HG03064 (cell line): ENCODE data around the gene PCSK9.

Experiments used
- ATAC-seq: cut with Tn5 transposase; IDR thresholded peaks from one replicate; pipeline ENCODE4 v1.9.1; 2021; ENCODE audit warnings: low read depth; ENCODE audit not compliant: unreplicated experiment

Gene PCSK9

DNA sequence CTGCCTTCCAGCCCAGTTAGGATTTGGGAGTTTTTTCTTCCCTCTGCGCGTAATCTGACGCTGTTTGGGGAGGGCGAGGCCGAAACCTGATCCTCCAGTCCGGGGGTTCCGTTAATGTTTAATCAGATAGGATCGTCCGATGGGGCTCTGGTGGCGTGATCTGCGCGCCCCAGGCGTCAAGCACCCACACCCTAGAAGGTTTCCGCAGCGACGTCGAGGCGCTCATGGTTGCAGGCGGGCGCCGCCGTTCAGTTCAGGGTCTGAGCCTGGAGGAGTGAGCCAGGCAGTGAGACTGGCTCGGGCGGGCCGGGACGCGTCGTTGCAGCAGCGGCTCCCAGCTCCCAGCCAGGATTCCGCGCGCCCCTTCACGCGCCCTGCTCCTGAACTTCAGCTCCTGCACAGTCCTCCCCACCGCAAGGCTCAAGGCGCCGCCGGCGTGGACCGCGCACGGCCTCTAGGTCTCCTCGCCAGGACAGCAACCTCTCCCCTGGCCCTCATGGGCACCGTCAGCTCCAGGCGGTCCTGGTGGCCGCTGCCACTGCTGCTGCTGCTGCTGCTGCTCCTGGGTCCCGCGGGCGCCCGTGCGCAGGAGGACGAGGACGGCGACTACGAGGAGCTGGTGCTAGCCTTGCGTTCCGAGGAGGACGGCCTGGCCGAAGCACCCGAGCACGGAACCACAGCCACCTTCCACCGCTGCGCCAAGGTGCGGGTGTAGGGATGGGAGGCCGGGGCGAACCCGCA lies at the start of gene PCSK9:
Gene PCSK9, plus strand, starts transcription at position 207 of the 741 bp plus-strand sequence. Its CDS starts 290 bp downstream, at position 497.
- ATAC-seq, result no peak

DNA sequence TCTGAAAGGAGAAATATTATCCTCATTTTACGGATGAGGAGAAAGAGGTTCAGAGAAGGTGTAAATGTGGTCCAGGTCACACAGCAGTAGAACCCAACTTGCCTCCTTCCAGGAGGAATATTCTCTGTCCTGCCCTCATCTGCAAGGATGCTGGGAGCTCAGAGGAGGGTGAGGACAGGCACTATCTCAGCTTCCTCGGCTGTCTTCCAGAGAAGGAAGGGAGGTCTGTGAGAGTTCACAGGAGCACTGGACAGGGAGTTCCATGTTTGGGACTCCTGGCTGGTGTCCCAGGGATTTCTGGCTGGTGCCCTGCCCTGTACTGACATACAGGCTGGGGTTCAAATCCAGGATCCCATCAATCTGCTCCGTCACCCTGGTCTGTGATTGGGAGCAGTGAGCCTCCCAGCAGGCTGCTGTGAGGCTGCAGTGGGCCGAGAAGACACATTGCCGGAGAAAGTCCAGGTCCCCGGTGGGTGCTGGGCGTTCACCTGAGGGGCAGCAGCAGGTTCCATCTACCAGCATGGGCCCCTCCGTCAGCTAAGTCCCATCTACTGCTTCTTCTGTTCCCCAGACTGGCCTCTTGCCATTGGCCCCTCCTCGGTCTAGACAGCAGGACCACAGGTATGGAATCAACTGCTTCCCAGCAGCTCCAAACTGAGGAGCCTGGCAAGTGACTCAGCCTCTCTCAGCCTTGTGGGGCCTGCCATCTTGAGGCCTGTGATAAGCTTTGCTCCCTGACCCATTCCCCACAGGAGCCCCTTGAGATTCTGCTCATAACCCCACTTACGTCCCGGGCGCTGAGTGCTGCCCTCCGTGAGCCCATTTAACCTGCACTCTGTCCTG lies 49.2 kb upstream of the PCSK9 start:
- ATAC-seq, result no peak

DNA sequence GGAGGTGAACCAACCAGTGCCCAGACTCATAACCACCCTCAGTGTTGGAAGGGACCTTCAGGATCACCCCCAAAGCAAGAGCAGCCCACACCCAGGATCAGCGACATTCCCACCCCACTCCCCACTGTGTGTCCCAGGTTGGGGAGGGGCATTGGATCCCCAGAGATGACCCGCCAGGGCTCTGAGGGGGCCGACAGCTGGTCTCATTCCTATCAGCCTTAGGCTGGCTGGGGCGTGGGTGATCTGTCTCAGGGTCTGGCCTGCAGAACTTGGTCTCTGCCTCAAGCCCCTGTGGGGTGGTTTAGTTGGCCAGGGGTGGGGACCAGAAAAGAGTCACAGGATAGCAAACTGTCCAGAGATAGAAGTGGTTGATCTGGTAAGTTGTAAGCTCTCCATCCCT lies 48.4 kb upstream of the PCSK9 start:
- ATAC-seq, result no peak

- no peak for ATAC-seq
These were observed 47.4 kb upstream of the PCSK9 start for GRCh38 chr1:54991939-54992338.

DNA sequence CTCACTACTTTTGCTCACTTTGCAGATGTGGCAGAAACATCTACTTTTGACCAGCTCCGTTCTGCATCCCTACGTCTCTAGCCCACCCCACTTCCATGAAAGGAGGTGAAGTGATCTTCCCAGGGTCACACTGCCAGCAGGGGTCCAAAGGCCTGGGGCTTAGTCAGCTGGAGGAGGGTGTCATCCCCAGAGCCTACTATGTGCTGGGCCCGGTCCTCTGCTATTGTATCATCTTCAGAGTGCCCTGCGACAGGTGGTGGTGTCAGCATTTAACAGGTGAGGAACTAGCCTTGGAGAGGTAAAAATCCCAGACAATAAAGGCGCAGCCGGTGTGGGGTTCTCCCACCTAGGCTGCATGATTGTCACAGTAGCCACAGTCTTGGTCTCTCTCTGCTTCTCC lies 46.2 kb upstream of the PCSK9 start:
- ATAC-seq, result no peak

DNA sequence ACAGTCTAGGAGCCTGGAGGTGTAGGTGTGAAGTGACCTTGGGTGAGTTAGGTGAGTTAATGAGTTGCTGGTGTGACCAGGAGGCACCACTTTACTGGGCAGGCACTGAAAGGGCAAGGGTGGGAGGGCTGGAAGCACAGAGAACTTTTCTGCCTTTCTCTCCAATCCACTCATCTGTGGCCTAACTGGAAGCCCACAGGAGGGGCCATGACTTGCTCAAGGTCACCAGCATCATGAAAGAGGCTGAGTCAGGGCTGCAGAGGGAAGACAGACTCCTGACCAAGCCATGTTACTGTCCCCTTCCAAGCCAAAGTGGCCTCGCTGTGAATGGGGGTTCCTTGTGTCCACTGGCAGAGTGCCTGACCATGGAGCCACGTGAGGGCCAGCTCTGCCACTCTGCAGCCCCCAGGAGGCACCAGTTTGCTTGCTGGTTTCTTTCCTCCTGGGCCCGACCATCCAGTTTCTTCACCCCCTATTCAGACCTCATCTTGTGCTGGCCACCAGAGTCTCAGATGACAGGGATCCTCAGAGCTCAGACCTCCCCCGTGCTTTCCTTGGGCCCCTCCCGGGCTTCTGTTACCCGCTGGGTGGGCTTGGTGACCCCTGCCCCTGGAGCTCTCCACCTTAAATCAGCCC lies 44.9 kb upstream of the PCSK9 start:
- ATAC-seq, result no peak

DNA sequence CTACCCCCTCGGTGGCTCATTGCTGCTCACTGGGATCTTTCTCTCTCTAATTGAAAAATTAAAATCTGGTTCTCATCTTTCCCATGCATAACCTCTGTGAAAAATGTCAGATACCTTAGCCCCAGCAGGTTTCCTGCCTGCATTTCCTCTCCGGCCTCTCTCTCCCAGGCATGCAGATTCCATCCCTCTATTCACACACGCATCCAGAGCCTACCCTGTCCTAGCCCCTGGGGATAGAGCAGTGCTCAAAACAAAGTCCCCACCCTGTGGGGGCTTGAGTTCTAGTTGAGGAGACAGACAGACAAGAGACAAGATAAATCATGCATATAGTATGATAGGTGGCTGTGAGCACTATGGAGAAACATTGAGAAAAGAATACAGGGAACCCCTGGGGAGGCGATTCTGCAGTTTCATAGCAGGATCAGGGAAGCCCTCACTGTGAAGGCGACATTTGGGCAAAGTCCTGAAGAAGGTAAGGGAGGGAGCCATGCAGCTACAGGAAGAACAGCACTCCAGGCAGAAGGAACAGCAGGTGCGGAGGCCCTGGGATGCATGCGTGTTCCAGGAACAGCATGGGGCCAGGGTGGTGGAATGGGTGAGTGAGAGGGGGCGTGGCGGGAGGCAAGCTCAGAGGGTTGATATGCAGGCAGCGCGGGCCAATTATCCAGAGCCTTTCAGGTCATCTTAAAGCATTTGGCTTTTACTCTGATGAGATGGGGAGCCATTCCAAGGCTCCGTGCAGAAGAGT lies 44.2 kb upstream of the PCSK9 start:
- ATAC-seq, result no peak

GRCh38 chr1:54995835-54996234 lies 43.5 kb upstream of the PCSK9 start:
- no peak for ATAC-seq

DNA sequence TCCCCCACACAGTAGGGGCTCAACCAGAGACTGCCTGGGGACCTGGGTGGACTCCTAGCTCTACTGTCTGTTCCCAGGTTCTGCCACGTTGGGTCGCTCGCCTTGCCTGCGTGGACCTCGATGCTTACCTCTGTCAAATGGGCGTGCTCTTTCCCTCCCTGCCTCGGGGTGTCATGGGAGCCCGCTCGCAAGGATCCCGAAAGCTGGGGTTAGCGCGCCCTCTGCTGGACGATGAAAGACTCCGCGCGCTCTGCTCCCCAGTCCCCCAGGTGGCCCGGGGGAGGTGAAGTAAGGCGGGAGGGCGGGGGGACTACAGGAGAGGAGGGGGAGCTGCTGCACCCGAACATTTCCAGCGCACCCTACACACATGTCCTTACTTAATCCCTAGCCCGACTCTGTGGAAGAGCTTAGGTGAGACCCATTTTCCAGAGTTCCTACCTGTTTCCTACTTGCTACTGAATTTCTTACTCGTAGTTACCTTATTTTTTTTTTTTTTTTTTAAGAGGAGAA lies 42.9 kb upstream of the PCSK9 start:
- ATAC-seq, result no peak

- ATAC-seq, result no peak
These were observed 42.3 kb upstream of the PCSK9 start for GRCh38 chr1:54996869-54997710.

- ATAC-seq, result no peak
These were observed 41.7 kb upstream of the PCSK9 start for GRCh38 chr1:54997711-54997986.

DNA sequence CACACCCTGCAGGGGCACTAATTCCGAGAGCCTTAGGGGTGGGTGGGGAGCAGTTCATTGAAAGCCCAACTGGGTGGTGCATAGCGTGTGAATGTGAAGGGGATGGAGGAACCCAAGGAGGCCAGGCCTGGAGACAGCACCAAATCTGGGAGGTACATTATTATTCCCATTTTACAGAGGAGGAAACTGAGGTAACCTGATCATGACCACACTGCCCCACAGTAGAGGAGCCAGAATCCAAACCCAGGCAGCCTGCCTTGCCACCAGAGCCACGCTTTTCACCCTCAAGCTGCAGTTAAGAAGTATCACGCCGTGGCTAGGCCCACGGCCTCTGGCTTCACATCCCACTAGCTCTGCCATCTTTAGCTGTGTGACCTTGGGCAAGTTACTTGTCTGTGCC lies 41.2 kb upstream of the PCSK9 start:
- ATAC-seq, result no peak

- ATAC-seq, result no peak
These were observed 40.7 kb upstream of the PCSK9 start, which contains the start of gene BSND for GRCh38 chr1:54998677-54999076. BSND (plus strand) TSS chr1:54998933; CDS start chr1:54999187, 254 bp downstream.

- no peak for ATAC-seq
These were observed 39.0 kb upstream of the PCSK9 start for GRCh38 chr1:55000110-55001085.

DNA sequence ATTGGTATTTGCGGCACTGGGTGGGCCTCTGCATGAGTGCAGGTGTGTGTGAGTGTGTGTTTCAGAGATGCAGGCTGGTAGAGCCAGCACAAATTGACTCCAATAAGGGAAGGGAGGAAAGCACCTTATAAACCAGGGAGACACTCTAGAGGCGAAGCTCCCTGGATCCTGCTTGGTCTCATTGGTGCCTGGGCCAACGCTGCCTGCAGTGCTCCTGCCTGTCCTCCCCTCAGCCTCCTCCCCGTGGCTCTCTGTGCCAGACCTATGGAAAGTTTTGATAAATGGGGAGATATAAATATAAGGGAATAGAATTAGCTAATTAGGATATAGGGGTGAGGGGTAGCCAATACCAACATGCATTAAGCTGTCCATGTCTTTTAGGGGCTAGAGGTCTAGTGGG lies 38.0 kb upstream of the PCSK9 start:
- ATAC-seq, result no peak

DNA sequence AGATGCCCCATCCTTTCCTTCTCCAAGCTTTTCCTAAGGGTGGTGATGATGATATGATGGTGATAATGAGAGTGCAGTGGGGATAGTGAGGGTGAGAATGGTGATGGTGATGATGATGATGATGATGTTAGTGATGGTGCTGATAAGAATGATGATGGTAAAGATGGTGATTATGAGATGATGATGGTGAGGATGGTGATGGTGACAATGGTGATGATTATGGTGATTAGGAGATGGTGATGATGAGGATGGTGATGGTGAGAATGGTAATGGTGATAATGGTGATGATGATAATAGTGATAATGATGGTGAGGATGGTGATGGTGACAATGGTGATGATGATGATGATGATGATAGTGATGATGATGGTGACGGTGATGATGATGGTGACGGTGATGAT lies 36.7 kb upstream of the PCSK9 start:
- ATAC-seq, result no peak

- no peak for ATAC-seq
These were observed 33.8 kb upstream of the PCSK9 start for GRCh38 chr1:55005351-55006140.

GRCh38 chr1:55006931-55007330 lies 32.4 kb upstream of the PCSK9 start:
- ATAC-seq, result no peak
